SW480 (cell line): ENCODE measurements around the gene RAD17.
"Not testable (repeated sequence)": the region's sequence is repeated elsewhere in the genome, so short reads cannot be mapped to it uniquely, and the experiment has no call there.

Experiments used
- DNase-seq: peaks from one replicate; pipeline ENCODE4 v3.0.0-alpha.2; 2016; ENCODE audit warnings: low spot score

RAD17 gene

DNA sequence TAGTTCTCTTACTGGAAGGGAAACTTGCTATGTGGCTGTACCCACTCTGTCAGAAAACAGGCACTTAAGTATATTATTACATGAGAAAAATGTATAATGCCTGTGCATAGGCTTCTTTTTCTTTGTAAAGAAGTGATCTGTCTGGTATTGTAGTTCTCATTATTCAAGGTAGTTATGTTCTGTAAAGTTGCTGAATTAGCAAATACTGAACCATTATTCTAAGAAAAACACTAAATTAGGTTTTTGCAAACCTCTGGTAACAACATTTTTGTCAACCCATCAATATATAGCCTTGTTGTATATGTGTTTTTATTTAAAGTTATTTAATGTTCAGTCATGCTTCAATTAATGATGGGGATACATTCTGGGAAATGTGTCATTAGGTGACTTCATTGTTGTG is 8.8 kb downstream of the RAD17 start:
- no peak for DNase-seq

GRCh38 chr5:69404659-69405330 is 35.2 kb downstream of the RAD17 start:
- DNase-seq: peak; percentile 4

DNA sequence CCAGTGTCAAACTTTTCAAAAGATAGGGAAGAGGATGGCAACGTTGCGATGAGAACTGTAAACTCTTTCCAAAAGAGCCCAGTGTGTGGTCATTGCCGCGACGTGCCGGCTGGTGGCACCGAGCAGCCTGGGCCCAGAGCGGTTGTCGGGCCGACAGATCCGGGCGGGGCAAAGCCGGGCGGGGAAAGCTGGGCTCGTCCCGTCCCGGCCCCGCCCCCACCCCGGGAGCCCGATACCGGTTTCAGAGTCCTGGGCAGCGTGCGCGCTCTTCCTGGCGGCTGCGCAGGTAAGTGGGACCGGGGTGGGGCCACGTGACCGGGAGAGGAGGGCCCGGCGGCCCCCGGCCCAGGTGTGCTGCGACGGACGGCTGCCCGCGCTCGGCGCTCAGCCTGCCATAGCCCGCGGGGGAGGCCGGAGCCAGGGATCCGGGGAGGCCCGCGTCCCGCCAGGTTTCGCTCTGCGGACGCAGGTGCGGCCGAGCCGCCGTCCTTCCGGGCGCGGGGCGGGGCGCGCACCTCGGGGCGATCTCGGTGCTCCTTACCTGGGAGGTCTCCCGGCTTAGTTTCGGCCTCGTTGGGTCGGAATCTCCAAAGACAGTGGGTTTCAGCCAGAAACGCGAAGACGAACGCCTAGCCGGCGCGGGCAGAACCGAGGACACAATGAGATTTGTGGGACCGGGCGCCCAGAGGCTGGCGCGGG is 45.4 kb downstream of the RAD17 start, which contains the start of gene MARVELD2:
MARVELD2 (plus strand) TSS at position 232 of the 699 bp plus-strand sequence. CDS start 4,270 bp downstream, outside the sequence.
- peak; percentile 92 for DNase-seq

- DNase-seq: peak; percentile 34
Measured at GRCh38 chr5:69415584-69415958, 46.0 kb downstream of the RAD17 start.

- peak; percentile 20 for DNase-seq
Measured at GRCh38 chr5:69416180-69416579, 46.6 kb downstream of the RAD17 start.

DNA sequence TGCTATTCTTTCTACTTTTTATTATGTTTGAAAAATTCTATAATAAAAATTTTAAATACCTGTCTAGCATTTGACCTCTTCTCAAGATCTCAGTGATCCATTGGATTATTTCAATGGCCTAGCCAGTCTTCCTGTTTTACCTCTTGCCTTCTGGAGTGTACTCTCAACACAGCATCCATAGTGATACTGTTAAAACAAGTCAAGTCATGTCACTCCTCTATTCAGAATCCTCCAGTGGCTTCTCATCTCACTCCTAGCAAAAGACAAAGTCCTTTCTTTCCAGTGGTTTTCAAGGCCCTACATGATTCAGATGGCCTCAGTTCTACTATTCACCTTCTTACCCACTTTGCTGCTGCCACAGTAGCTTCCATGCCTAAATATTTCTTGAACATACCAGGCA is 47.1 kb downstream of the RAD17 start:
- no peak for DNase-seq

DNA sequence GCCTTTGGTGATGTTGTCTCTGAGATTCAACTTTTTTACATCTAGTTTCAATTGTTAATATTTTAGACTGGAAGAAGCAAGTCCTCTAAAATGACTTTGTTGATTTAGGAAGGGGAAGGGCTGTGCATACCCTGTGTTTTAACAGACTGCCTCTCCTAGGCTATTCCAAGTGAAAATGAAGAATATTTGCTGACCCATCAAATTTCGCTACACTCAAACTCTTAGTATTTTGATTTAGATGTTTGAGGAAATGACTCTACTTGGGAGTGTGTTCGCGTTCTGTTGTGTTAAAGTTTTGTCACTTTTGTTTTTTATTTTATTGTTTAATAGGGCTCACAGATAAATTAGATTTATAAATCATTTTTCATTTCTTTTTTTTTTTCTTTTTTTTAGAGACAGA is 48.9 kb downstream of the RAD17 start:
- no peak for DNase-seq

GRCh38 chr5:69431424-69432303 is 62.0 kb downstream of the RAD17 start:
- no peak for DNase-seq

GRCh38 chr5:69432412-69433206 is 63.0 kb downstream of the RAD17 start:
- DNase-seq: no peak

DNA sequence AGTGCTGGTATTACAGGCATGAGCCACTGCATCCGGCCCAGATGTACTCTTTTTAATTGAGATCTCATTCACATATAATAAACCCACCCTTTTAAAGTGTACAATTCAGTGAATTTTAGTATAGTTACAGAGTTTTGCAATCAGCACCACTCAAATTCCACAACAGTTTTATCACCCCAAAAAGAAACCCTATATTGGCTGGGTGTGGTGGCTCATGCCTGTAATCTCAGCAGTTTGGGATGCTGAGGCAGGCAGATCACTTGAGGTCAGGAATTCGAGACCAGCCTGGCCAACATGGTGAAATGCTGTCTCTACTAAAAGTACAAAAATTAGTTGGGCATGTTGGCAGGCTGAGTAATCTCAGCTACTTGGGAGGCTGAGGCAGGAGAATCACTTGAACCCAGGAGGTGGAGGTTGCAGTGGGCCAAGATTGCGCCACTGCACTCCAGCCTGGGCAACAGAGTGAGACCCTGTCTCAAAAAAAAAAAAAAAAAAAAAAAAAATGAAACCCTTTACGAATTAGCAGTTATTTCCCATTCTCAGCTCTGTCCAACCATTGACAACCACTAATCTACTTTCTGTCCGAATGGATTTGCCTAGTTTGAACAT is 65.8 kb downstream of the RAD17 start:
- DNase-seq: not testable (repeated sequence)

DNA sequence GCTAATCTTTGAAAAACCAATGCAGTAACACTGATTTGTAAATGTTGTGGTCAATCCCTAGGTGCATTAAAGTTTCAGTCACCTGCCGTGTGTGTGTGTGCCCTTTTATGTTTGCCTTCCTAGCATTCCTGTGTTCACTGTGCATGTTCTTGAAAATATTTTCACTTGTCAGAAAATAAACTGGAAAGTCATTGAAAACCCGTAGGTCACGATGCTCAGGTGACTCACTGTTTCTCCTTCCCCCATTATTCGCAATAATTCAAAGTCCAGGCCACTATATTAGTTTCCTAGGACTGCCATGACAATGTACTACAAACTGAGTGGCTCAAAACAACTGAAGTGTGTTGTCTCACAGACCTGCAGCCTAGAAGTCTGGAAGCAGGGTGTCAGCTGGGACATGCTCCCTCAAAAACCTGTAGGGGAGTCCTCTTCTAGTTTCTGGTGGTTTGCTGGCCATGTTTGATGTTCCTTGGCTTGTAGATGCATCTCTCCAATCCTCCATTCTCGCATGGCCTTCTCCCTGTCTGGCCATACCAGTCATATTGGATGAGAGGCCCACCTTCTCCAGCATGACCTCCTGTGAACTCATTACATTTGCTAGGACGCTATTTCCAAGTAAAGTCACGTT is 74.6 kb downstream of the RAD17 start:
- DNase-seq: peak; percentile 81

DNA sequence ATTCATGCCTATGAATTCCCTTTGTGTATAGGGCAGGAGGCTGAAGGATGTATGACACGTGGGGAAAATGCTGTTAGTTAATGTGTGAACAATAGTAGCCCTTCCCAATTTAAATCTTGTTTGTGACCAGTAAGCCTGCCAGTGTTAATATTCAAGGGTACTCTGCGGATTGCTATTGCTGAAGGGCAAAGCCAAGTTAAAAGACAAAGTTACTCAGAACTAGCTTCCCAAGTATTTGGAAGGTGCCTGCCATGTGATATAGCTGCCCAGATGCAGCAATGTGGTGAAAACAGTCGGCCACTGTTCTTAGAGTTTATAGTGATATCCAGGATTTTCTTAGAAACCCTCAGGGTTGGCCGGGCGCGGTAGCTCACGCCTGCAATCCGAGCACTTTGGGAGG is 79.9 kb downstream of the RAD17 start:
- no peak for DNase-seq

DNA sequence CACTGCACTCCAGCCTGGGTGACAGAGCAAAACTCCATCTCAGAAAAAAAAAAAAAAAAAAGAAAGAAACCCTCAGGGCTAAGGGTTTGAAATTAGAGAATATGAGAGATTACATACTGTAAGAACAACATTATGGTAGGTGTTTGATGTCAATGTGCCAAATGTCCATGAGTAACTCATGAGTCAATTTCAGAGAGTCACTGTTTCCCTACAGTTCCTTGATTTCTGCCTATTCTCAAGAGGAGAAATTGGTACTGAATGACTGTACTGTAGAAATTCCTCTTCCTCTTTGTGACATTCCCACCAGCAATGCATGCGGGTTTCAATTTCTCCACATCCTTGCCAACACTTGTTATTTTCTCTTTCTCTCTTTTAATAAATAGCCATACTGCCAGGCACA is 80.5 kb downstream of the RAD17 start:
- no peak for DNase-seq

GRCh38 chr5:69450527-69450926 is 80.9 kb downstream of the RAD17 start:
- DNase-seq: not testable (repeated sequence)

DNA sequence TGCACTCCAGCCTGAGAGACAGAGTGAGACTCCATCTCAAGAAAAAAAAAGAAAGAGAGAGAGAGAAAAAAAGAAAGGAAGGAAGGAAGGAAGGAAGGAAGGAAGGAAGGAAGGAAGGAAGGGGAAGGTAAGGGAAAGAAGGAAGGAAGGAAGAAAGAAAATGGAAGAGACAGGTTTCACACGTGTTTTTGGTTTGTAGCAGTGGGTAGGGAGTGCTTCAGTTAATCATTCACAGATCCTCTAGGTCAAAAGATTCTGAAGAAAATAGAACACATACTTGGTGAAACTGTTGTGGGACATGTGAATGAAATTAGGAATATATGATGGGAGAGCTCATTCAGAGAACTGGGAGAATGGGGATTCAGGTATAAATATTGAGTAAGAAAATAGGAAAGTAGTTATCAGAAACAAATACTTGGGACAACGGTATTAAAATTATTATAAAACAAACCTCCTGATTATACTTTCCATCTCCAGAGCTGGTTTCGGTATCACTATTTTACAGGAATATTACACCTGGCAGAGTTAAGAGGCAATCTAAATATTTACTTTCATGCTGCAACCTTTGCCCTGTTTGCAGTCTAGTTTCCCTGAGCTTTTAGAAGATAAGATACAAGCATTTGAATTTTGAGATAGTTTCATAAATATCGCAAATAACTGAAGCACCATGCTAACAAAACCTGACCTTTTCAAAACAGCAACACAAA is 82.5 kb downstream of the RAD17 start:
- DNase-seq: no peak

DNA sequence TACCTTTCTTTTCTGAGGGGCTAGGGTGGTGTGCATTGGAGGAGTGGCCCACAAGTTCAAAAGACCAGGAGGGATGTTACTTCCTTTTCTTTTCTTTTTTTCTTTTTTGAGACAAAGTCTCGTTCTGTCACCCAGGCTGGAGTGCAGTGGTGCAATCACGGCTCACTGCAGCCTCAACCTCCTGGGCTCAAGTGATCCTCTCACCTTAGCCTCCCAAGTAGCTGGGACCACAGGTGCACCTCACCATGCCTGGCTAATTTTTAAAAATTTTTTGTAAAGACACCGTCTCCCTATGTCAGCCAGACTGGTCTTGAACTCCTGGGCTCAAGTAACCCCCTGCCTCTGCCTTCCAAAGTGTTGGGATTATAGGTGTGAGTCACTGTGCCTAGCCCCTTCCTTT is 83.9 kb downstream of the RAD17 start:
- not testable (repeated sequence) for DNase-seq

DNA sequence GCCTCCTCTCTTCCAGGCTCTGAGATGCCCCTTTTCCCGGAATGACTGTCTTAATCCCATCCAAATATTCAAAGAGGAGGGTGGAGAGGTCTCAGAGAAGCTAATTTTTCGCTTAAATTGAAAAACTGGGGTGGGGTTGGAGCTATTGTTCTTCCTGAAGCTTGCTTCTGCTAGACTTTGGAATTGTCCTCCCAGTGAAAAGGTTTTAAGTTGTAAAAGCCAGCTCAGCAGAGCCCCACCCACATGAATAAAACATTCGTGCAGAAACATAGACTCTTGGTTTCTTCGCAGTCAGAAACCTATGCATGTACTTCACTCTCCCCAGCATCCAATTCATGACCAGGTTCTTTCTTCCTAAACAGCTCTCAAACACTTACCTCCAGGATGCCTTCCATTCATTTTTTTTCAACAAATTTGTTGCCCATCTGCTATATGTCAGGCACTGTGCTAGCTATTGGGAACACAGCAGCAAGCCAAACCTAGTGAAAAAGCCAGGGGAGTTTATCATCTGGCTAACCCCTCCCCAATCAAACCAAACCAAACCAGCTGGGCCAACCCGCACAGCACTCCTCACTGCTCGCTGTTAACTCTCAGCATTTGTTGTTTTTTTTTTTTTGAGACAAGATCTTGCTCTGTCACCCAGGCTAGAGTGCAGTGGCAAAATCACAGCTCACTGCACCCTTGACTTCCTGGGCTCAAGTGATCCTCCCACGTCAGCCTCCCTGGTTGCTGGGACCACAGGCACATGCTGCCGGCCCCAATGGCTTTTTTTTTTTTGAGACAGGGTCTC is 85.0 kb downstream of the RAD17 start:
- no peak for DNase-seq

DNA sequence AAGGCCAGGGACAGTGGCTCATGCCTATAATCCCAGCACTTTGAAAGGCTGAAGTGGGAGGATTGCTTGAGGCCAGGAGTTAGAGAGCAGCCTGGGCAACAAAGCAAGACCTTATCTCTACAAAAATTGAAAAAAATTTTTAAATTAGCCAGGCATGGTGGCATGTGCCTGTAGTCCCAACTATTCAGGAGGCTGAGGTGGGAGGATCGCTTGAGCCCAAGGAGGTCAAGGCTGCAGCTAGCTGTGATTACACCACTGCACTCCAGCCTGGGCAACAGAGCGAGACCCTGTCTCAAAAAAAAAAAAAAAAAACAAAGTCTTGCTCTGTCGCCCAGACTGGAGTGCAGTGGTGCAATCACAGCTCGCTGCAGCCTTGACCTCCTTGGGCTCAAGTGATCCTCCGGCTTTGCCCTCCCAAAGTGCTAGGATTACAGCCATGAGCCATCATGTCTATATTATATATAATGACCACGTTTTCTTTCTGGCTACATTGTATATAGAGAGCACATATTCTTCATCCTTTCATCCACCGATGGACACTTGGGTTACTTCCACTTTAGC is 85.9 kb downstream of the RAD17 start:
- not testable (repeated sequence) for DNase-seq

GRCh38 chr5:69462170-69462569 is 92.6 kb downstream of the RAD17 start:
- no peak for DNase-seq
